GM12878 (cell line): ENCODE data around the gene KHDRBS2. TPM values are rescaled to one million over a fixed set of nuclear protein-coding genes. Genes with fewer than 3 reads are reported as not detected.

Experiments
- ATAC-seq: fragments of 200-7000 bp; cut with Tn5 transposase; 3 replicates; pipeline ENCODE4 v1.9.1; 2020; ENCODE audit warnings: mild to moderate bottlenecking, moderate library complexity
- BruUV-seq: library from RNA; stranded (reverse); fragments of 400-500 nt; replicated peaks from 2 replicates; lab custom pipeline; 2021; lab: Mats Ljungman, UMichigan
- CTCF ChIA-PET: fragments of 300-600 bp; sonication (Branson Sonifier 250); formaldehyde crosslinking; extraction: SDS; loops from one replicate; lab custom pipeline; 2021; ENCODE audit warnings: inconsistent platforms; lab: Yijun Ruan, JAX
- POLR2A ChIA-PET: fragments of 350-600 bp; formaldehyde crosslinking; extraction: SDS; loops from one replicate; lab custom pipeline; 2021; ENCODE audit warnings: inconsistent platforms; lab: Charles Lee
- RAD21 ChIA-PET: fragments of 300-600 bp; sonication (Branson Sonifier 250); formaldehyde crosslinking; loops from one replicate; lab custom pipeline; 2023; ENCODE audit warnings: antibody characterized with exemption; ENCODE audit not compliant: unreplicated experiment; lab: Charles Lee
- SMC1A ChIA-PET: fragments of 300-600 bp; sonication (Branson Sonifier 250); formaldehyde crosslinking; loops from one replicate; lab custom pipeline; 2023; ENCODE audit not compliant: unreplicated experiment, uncharacterized antibody; lab: Charles Lee
- DNase-seq: peaks from one replicate; pipeline ENCODE4 v3.0.0-alpha.2; 2011; ENCODE audit warnings: low read depth, low spot score
- FAIRE-seq: peaks from 3 replicates; lab custom pipeline; 2011; peaks lifted over from hg19 to GRCh38; lab: Jason Lieb, UNC
- H2AFZ ChIP-seq: 2 replicates; pipeline ENCODE4 v1.6.0; 2011; ENCODE audit warnings: low read depth, low read length, control low read depth; ENCODE audit not compliant: control insufficient read depth
- H3K27ac ChIP-seq: 2 replicates; pipeline ENCODE4 v1.5.1; 2011; ENCODE audit warnings: control low read depth; ENCODE audit not compliant: control insufficient read depth, insufficient read depth
- H3K27me3 ChIP-seq, 2 experiments: replicated peaks in 1 of 2; 2 replicates each; pipeline versions ENCODE4 v1.6.0 to v1.6.1; 2011; ENCODE audit warnings: low read length in 1 of 2; ENCODE audit not compliant: control insufficient read depth in 2 of 2, insufficient read depth in 2 of 2
- H3K36me3 ChIP-seq, 2 experiments: 2 replicates each; pipeline ENCODE4 v1.5.1; 2011; ENCODE audit warnings: low read length in 1 of 2; ENCODE audit not compliant: control insufficient read depth in 2 of 2, insufficient read depth in 2 of 2
- H3K4me1 ChIP-seq: 2 replicates; pipeline ENCODE4 v1.6.1; 2011; ENCODE audit warnings: mild to moderate bottlenecking, low read length, moderate library complexity, mixed read lengths; ENCODE audit not compliant: control insufficient read depth, insufficient read depth
- H3K4me2 ChIP-seq: 2 replicates; pipeline ENCODE4 v1.6.0; 2011; ENCODE audit warnings: control low read depth; ENCODE audit not compliant: control insufficient read depth, insufficient read depth
- H3K4me3 ChIP-seq: fragments of 200-600 bp; sonication (generic); 2 replicates; pipeline ENCODE4 v1.5.1; 2016
- H3K79me2 ChIP-seq: 2 replicates; pipeline ENCODE4 v1.6.0; 2011; ENCODE audit warnings: low read length; ENCODE audit not compliant: control insufficient read depth, insufficient read depth
- H3K9ac ChIP-seq: 2 replicates; pipeline ENCODE4 v1.8.0; 2011; ENCODE audit warnings: low read length, control low read depth, mixed read lengths; ENCODE audit not compliant: control insufficient read depth, insufficient read depth
- H3K9me3 ChIP-seq: replicated peaks from 3 replicates; pipeline ENCODE4 v1.5.1; 2011; ENCODE audit warnings: mild to moderate bottlenecking, low read length; ENCODE audit not compliant: control insufficient read depth, insufficient read depth
- H4K20me1 ChIP-seq: 2 replicates; pipeline ENCODE4 v1.6.0; 2011; ENCODE audit not compliant: control insufficient read depth, insufficient read depth
- MEF2B ChIP-seq: fragments of 450-650 bp; IDR thresholded peaks from 2 replicates; pipeline ENCODE4 v1.6.1; 2018; ENCODE audit warnings: mild to moderate bottlenecking, moderate library complexity; ENCODE audit not compliant: partially characterized antibody, poor library complexity, severe bottlenecking
- PBX3 ChIP-seq: IDR thresholded peaks from 2 replicates; pipeline ENCODE4 v1.6.1; 2011; ENCODE audit warnings: mild to moderate bottlenecking, low read depth, low read length, moderate library complexity; ENCODE audit not compliant: insufficient replicate concordance
- SKIL ChIP-seq: fragments of 450-650 bp; IDR thresholded peaks from 2 replicates; pipeline ENCODE4 v1.6.1; 2017; ENCODE audit warnings: mild to moderate bottlenecking, low read depth, inconsistent platforms; ENCODE audit not compliant: poor library complexity, severe bottlenecking
- SMARCA5 ChIP-seq: fragments of 450-650 bp; IDR thresholded peaks from 2 replicates; pipeline ENCODE4 v1.6.1; 2017; ENCODE audit warnings: mild to moderate bottlenecking
- WGBS: methylation state at CpG from one replicate; pipeline ENCODE4 v1.1.6; 2016; ENCODE audit warnings: low lambda C conversion rate; ENCODE audit not compliant: insufficient replicate concordance, insufficient coverage; ENCODE audit errors: missing lambda C conversion rate; 5-methylcytosine and 5-hydroxymethylcytosine counted together
- in situ Hi-C: fragments of 300-500 bp; cut with MboI; formaldehyde crosslinking; loops from 9 replicates; pipeline ENCODE4 v1.14.3; 2018; ENCODE audit warnings: mixed read lengths
- intact Hi-C: fragments of 100-400 bp; cut with micrococcal nuclease; formaldehyde crosslinking; loops from one replicate; pipeline ENCODE4 v1.14.2; 2022; ENCODE audit not compliant: unreplicated experiment
- polyA plus RNA-seq, 11 experiments: library from polyadenylated mRNA; depleted of rRNA in 4 of 11; unstranded in 6 of 11; stranded (reverse) in 5 of 11; fragments of >200 nt; fragmentation: Nextera tagmentation in 4 of 11; fragmentation: Illumina TruSeq in 1 of 11; extraction: Ambion mirVana in 4 of 11; extraction: Trizol in 1 of 11; gene quantifications; 1 replicate in 1 of 11; 2 replicates in 10 of 11; pipeline versions ENCODE4 v1.2.1 to v1.2.3, GENCODE V29; 2011 to 2016; ENCODE audit warnings: inconsistent platforms in 2 of 11, missing spikeins in 2 of 11, low read depth in 1 of 11
- total RNA-seq, 4 experiments: library from RNA; depleted of rRNA in 3 of 4; stranded (reverse); fragments of >200 nt in 3 of 4; fragmentation: Illumina TruSeq in 1 of 4; extraction: Trizol in 1 of 4; gene quantifications; 2 replicates each; pipeline versions ENCODE4 v1.2.1 to v1.2.3, GENCODE V29; 2013 to 2021

KHDRBS2 gene
- total and polyA plus RNA-seq, 10 of the 15 experiments (the other 5 are each of a cell fraction or from before 2014, with no cell fraction given) = 0.11 to 0.56 TPM; not detected in 8

- H3K9me3 ChIP-seq = no peaks in the 10 kb centered on the region
- TF ChIP-seq SKIL (no peak), PBX3 (no peak), SMARCA5 (no peak), MEF2B (no peak)
- H3K9ac ChIP-seq = no peak overlapping the region
- ChIA-PET POLR2A (no interaction called here), SMC1A (no interaction called here), RAD21 (no interaction called here), CTCF (no interaction called here)
- WGBS = 0% methylated on average over 1 of the region's 1 CpG
- no peak for ATAC-seq
- no peaks in the 10 kb centered on the region for H3K79me2 ChIP-seq
- no peaks in the 10 kb centered on the region for H3K36me3 ChIP-seq
- H2AFZ ChIP-seq = no peak overlapping the region
- no peaks in the 10 kb centered on the region for H3K27me3 ChIP-seq
- DNase-seq = no peak
- H3K27ac ChIP-seq = no peak overlapping the region
- H3K4me3 ChIP-seq = no peak overlapping the region
- H3K4me1 ChIP-seq = no peaks in the 10 kb centered on the region
- H3K4me2 ChIP-seq = no peak overlapping the region
- in situ Hi-C loops = no loop called here
- BruUV-seq = no TSS peak
- no peak for FAIRE-seq
- intact Hi-C loops = no loop called here
- H4K20me1 ChIP-seq = no peaks in the 10 kb centered on the region
These were observed 350.7 kb downstream of the KHDRBS2 start for GRCh38 chr6:61935242-61935846.
